CD4-positive, alpha-beta T cell treated with Interleukin-1 beta for 1 hour (primary cell): ENCODE results near the gene WIPF2.

Experiments used
- DNase-seq, 2 donors: peaks; one replicate each; pipeline ENCODE4 v3.0.0-alpha.2; 2020 to 2022

The WIPF2 gene

GRCh38 chr17:40327735-40328385 is 108.8 kb downstream of the WIPF2 start:
- DNase-seq = no peak

GRCh38 chr17:40328386-40328766 is 109.3 kb downstream of the WIPF2 start:
- no peak for DNase-seq

- DNase-seq = peak in 1 of 2 donors; percentile 66
Measured at GRCh38 chr17:40329839-40330794, 111.0 kb downstream of the WIPF2 start.

GRCh38 chr17:40330850-40331470 is 111.9 kb downstream of the WIPF2 start:
- DNase-seq = no peak

- no peak for DNase-seq
Measured at GRCh38 chr17:40331743-40332641, 112.9 kb downstream of the WIPF2 start.
